OCI-M1 (cell line): ENCODE results near the gene TBC1D3B.
A peak's percentile ranks its signal among the peaks of the same experiment; 100 is the strongest.
"Not testable (repeated sequence)": the region's sequence is repeated elsewhere in the genome, so short reads cannot be mapped to it uniquely, and the experiment has no call there.

ENCODE experiments used
- DNase-seq: peaks from one replicate; lab custom pipeline; 2025; lab: John Stamatoyannopoulos, UW

The TBC1D3B gene

GRCh38 chr17:36129616-36130015 lies 46.8 kb downstream of the TBC1D3B start:
- no peak for DNase-seq

- no peak for DNase-seq
Measured at GRCh38 chr17:36128411-36128978, 47.9 kb downstream of the TBC1D3B start.

GRCh38 chr17:36127911-36128310 lies 48.5 kb downstream of the TBC1D3B start:
- DNase-seq, result no peak

- DNase-seq, result no peak
Measured at GRCh38 chr17:36127199-36127893, 49.1 kb downstream of the TBC1D3B start.

- DNase-seq, result peak; percentile 30
Measured at GRCh38 chr17:36124879-36125824, 51.3 kb downstream of the TBC1D3B start.

GRCh38 chr17:36123431-36123830 lies 53.0 kb downstream of the TBC1D3B start:
- no peak for DNase-seq

GRCh38 chr17:36121099-36121498 lies 55.3 kb downstream of the TBC1D3B start:
- not testable (repeated sequence) for DNase-seq

- no peak for DNase-seq
Measured at GRCh38 chr17:36120221-36120620, 56.2 kb downstream of the TBC1D3B start.

- no peak for DNase-seq
Measured at GRCh38 chr17:36118477-36119353, 57.7 kb downstream of the TBC1D3B start.

- DNase-seq, result no peak
Measured at GRCh38 chr17:36117505-36118382, 58.7 kb downstream of the TBC1D3B start.
